ENCODE data around the gene RAB38. TPM values are rescaled to one million over a fixed set of nuclear protein-coding genes. Genes with fewer than 3 reads are reported as not detected.

The RAB38 gene
- total RNA-seq (1 to 10 TPM in 1 of 10 donors, under 1 TPM in 6, not detected in 3; 0.31 to 1.2 (median 0.44) TPM), polyA plus RNA-seq (1 to 10 TPM in 1 of 2 donors, under 1 TPM in 1; 0.37 to 1.6 TPM)
- long read RNA-seq, donor 1, result 0 reads
- long read RNA-seq, donor 2, result 0 reads
- long read RNA-seq, donor 3, partial matches to known transcripts, result 0 of 1 reads
- long read RNA-seq, donor 3, other reads (novel, unspliced or antisense), result 0 of 1 reads

- peak within 1 kb of the TSS in 9 of 10 donors; percentile 29 to 56 (median 52) for H3K4me3 ChIP-seq
- H3K9me3 ChIP-seq, result no peaks in the 10 kb centered on the region
- H3K36me3 ChIP-seq, result no peaks in the 10 kb centered on the region
- H3K27me3 ChIP-seq, result peaks cover 0 to 10% (median 0%) of the 10 kb centered on the region in 7 donors
- no peak within 1 kb of the TSS for H3K27ac ChIP-seq
- 1 to 4% methylated on average over 53 to 54 of the region's 54 CpGs for WGBS, 2 donors
- intact Hi-C loops (cut with DNase I), result loop anchor here in 1 of 10 donors (5.0 kb wide), 1 partner anchor 808 kb away; no protein-coding TSS in a partner anchor
- DNase-seq (peak; percentile 46 to 50), ATAC-seq (peak; percentile 64 to 90 (median 88))
- peaks cover 0 to 20% (median 9%) of the 10 kb centered on the region in 9 donors for H3K4me1 ChIP-seq
- TF ChIP-seq, protein P1, sequence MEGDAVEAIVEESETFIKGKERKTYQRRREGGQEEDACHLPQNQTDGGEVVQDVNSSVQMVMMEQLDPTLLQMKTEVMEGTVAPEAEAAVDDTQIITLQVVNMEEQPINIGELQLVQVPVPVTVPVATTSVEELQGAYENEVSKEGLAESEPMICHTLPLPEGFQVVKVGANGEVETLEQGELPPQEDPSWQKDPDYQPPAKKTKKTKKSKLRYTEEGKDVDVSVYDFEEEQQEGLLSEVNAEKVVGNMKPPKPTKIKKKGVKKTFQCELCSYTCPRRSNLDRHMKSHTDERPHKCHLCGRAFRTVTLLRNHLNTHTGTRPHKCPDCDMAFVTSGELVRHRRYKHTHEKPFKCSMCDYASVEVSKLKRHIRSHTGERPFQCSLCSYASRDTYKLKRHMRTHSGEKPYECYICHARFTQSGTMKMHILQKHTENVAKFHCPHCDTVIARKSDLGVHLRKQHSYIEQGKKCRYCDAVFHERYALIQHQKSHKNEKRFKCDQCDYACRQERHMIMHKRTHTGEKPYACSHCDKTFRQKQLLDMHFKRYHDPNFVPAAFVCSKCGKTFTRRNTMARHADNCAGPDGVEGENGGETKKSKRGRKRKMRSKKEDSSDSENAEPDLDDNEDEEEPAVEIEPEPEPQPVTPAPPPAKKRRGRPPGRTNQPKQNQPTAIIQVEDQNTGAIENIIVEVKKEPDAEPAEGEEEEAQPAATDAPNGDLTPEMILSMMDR (IDR thresholded peaks at IDR 0.05), result no peak
Observed at GRCh38 chr11:88174709-88175568, at the start of gene RAB38. Gene RAB38, minus strand, starts transcription at chr11:88175443. Its CDS starts 59 bp downstream, at chr11:88175384.

DNA sequence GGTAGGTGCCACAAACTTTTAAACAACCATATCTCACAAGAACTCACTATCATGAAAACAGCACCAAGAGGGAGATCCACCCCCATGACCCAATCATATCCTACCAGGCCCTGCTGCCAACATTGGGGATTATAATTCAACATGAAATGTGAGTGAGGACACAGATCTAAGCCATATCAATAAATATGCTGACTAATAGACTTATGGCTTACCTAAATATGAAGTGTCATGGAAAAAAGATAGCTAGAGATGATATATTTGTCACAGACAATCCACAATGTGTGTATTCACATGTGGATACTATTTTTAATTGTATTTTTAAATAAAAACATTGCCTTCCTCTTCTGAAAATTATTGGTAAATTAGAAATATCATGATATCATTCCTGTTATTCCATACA, 38.2 kb upstream of the RAB38 start:
- Histone ChIP-seq H3K9me3 (no peaks in the 10 kb centered on the region), H3K27ac (no peak overlapping the region), H3K4me1 (no peaks in the 10 kb centered on the region), H3K4me3 (no peak overlapping the region), H3K27me3 (no peaks in the 10 kb centered on the region), H3K36me3 (no peaks in the 10 kb centered on the region)
- no peak for ATAC-seq
- no peak for DNase-seq
- TF ChIP-seq, protein P1 (IDR thresholded peaks at IDR 0.05), result no peak
- intact Hi-C loops (cut with DNase I), result loop anchor here in 1 of 10 donors (5.0 kb wide), 1 partner anchor 586 kb away; no protein-coding TSS in a partner anchor

- no peaks in the 10 kb centered on the region for H3K36me3 ChIP-seq
- TF ChIP-seq, protein P1 (IDR thresholded peaks at IDR 0.05), result no peak
- DNase-seq (no peak), ATAC-seq (no peak)
- H3K9me3 ChIP-seq, result no peaks in the 10 kb centered on the region
- H3K4me3 ChIP-seq, result no peak overlapping the region
- intact Hi-C loops (cut with DNase I), result loop anchor here in 1 of 10 donors (5.0 kb wide), 1 partner anchor 585 kb away; no protein-coding TSS in a partner anchor
- H3K27me3 ChIP-seq, result no peaks in the 10 kb centered on the region
- no peak overlapping the region for H3K27ac ChIP-seq
- H3K4me1 ChIP-seq, result no peaks in the 10 kb centered on the region
- 25 to 44% methylated on average over 1 of the region's 1 CpG for WGBS, 2 donors
Observed at GRCh38 chr11:88212300-88212699, 37.1 kb upstream of the RAB38 start.

DNA sequence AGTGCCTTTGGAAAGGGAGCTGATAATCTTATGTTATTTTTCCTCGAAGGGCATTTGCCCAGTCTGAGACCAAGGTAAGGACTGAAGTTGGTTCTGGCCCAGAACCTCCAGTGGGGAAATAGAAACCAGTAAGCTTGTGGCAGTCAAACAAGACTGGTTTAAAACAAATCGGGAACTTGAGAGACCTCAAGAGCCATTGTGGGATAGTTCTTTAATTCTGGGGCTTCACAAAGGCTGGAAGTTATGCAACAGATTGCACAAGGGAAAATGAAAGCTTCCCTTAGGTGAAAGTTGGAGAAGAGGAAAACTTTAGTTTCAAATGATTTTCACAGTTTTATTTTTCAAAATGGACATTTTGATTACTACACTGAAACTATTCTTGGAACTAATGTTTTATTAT, 33.5 kb upstream of the RAB38 start:
- H3K4me1 ChIP-seq, result no peaks in the 10 kb centered on the region
- intact Hi-C loops (cut with DNase I), result no loop called here
- 62 to 65% methylated on average over 2 of the region's 2 CpGs for WGBS, 2 donors
- H3K9me3 ChIP-seq, result no peaks in the 10 kb centered on the region
- no peak overlapping the region for H3K4me3 ChIP-seq
- H3K27me3 ChIP-seq, result no peaks in the 10 kb centered on the region
- no peaks in the 10 kb centered on the region for H3K36me3 ChIP-seq
- DNase-seq (no peak), ATAC-seq (no peak)
- TF ChIP-seq, protein P1 (IDR thresholded peaks at IDR 0.05), result no peak
- H3K27ac ChIP-seq, result no peak overlapping the region

Measured in heart right ventricle (tissue), 16 donors.